ENCODE results near the gene TXNRD2. TPM values are rescaled to one million over a fixed set of nuclear protein-coding genes. Genes with fewer than 3 reads are reported as not detected.
A peak's percentile ranks its signal among the peaks of the same experiment; 100 is the strongest.

Gene TXNRD2
- total RNA-seq, 4 donors from 2014 or later = 8.4 to 33.2 (median 15.7) TPM

DNA sequence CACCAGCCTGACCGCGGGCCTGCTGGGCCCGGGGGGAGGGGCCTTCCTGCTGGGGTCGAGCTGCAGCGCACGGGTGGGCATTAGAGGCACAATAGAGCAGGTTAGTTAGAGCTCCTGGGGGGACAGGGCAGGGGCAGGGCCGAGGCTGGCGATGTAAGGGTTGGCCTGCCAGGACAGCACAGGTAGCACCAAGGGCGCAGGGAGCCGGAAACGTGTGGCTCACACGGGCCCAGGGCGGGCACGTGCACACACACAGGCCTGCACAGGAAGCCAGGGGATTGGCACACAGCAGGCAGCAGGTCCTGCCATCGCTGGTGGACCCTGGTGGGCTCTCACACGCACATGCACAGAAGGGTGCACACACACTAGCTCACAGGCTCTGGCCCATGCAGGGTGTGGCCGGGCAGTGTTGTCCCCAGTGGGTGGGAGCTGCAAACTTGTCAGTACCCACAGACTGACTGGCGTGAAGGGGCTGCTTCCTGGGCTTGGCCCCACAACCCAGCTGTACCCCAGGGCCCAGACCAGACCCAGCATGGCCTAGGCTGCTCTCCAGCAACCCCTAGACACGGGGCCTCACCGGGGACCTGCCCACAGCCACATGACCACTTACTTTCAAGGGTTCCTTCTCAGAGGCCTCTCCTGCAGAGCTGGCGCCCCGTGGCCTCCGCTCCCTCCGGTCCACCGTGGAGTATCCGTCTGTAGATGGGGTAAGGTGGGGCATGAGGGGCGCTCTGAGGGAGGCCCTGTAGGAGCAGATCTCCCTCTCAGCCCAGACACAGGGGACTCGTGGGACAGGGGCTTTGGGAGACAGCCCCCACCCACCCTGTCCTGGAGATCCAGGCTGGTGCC lies 29.9 kb upstream of the TXNRD2 start:
- H3K4me3 ChIP-seq = no peak overlapping the region
- no peak overlapping the region for H3K27ac ChIP-seq
- DNase-seq (ENCODE audit: low spot score in 2 of 2) = no peak
- peaks cover 60% of the 10 kb centered on the region for H3K36me3 ChIP-seq
- whole genome bisulfite sequencing = 76% methylated on average over 12 of the region's 28 CpGs
- peaks cover 19% of the 10 kb centered on the region for H3K4me1 ChIP-seq
- H3K27me3 ChIP-seq = no peaks in the 10 kb centered on the region
- H3K9me3 ChIP-seq = no peaks in the 10 kb centered on the region
- no peak for TF ChIP-seq POLR2A (IDR thresholded peaks at IDR 0.05)
- TF ChIP-seq, protein P1, sequence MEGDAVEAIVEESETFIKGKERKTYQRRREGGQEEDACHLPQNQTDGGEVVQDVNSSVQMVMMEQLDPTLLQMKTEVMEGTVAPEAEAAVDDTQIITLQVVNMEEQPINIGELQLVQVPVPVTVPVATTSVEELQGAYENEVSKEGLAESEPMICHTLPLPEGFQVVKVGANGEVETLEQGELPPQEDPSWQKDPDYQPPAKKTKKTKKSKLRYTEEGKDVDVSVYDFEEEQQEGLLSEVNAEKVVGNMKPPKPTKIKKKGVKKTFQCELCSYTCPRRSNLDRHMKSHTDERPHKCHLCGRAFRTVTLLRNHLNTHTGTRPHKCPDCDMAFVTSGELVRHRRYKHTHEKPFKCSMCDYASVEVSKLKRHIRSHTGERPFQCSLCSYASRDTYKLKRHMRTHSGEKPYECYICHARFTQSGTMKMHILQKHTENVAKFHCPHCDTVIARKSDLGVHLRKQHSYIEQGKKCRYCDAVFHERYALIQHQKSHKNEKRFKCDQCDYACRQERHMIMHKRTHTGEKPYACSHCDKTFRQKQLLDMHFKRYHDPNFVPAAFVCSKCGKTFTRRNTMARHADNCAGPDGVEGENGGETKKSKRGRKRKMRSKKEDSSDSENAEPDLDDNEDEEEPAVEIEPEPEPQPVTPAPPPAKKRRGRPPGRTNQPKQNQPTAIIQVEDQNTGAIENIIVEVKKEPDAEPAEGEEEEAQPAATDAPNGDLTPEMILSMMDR (IDR thresholded peaks at IDR 0.05) = no peak

DNA sequence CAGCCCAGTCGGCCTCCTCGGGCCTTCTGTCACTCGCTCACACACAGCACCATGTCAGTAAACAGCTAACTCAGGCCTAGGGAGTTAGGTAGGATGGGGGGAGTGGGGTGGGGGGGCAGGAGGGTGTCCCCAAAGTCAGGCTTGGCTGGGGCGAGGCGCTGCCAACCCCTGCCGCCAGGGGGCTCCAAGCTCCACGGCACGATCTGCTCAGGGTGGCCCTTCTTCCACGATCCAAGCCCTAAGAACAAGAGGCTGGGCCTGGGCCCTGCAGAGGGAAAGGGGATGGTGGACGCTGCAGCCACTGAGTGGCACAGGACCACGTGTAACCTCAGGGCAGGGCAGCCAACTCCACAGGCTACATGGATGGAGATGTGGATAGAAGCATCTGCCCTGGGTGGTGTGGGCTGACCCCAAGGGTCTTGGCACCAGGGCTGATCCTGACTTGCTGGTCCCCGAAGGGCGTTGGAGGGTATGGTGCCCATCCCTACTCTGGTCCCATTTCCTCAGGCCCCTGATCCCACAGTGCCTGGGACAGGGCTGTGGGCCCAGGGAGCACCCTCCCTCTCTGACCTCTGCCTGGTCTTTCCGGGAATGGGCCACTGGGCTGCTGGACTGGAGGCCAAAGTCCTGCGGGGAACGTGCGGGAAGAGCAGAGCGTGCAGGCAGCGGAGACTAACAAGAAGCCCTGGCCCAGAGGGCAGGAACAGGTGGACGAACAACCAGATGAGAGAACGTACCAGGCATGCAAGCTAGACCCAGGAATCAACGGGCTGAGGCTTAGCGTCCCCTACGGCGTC lies 29.1 kb upstream of the TXNRD2 start:
- no peaks in the 10 kb centered on the region for H3K27me3 ChIP-seq
- peaks cover 19% of the 10 kb centered on the region for H3K4me1 ChIP-seq
- no peak overlapping the region for H3K27ac ChIP-seq
- no peak for DNase-seq (ENCODE audit: low spot score in 2 of 2)
- H3K4me3 ChIP-seq = no peak overlapping the region
- no peaks in the 10 kb centered on the region for H3K9me3 ChIP-seq
- TF ChIP-seq, protein P1 (IDR thresholded peaks at IDR 0.05) = peak; percentile 73 to 96
- no peak for TF ChIP-seq POLR2A (IDR thresholded peaks at IDR 0.05)
- WGBS = 56% methylated on average over 23 of the region's 25 CpGs
- peaks cover 65% of the 10 kb centered on the region for H3K36me3 ChIP-seq

DNA sequence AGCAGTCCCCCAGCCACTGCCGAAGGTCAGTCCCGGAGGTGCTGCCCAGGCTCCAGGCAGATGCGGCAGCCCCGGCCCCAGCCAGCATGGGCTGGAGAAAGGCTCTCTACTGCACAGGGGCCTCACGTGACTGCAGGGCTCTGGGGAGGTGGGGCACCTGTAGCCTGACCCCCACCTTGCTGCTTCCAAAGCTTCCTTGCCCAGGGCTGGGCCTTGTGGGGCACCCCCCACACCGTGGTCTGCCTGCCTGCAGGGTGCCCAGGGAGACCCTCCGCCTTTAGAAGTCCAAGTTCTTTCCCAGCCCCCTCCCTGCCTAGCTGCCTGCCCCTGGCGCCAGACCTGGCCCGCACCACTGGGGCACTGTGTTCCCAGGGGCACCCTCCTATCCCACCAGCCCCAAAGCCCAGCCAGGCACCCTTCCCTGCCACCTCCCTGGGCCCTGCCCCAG lies 28.4 kb upstream of the TXNRD2 start:
- Histone ChIP-seq H3K4me1 (peaks cover 15% of the 10 kb centered on the region), H3K9me3 (no peaks in the 10 kb centered on the region), H3K27ac (no peak overlapping the region), H3K27me3 (no peaks in the 10 kb centered on the region), H3K4me3 (no peak overlapping the region), H3K36me3 (peaks cover 71% of the 10 kb centered on the region)
- 65% methylated on average over 9 of the region's 9 CpGs for WGBS
- no peak for TF ChIP-seq POLR2A (IDR thresholded peaks at IDR 0.05)
- TF ChIP-seq, protein P1 (IDR thresholded peaks at IDR 0.05) = no peak
- TF ChIP-seq POLR2AphosphoS5 (IDR thresholded peaks at IDR 0.05) = no peak
- TF ChIP-seq EP300 (IDR thresholded peaks at IDR 0.05) = no peak
- DNase-seq (ENCODE audit: low spot score in 2 of 2) = no peak

DNA sequence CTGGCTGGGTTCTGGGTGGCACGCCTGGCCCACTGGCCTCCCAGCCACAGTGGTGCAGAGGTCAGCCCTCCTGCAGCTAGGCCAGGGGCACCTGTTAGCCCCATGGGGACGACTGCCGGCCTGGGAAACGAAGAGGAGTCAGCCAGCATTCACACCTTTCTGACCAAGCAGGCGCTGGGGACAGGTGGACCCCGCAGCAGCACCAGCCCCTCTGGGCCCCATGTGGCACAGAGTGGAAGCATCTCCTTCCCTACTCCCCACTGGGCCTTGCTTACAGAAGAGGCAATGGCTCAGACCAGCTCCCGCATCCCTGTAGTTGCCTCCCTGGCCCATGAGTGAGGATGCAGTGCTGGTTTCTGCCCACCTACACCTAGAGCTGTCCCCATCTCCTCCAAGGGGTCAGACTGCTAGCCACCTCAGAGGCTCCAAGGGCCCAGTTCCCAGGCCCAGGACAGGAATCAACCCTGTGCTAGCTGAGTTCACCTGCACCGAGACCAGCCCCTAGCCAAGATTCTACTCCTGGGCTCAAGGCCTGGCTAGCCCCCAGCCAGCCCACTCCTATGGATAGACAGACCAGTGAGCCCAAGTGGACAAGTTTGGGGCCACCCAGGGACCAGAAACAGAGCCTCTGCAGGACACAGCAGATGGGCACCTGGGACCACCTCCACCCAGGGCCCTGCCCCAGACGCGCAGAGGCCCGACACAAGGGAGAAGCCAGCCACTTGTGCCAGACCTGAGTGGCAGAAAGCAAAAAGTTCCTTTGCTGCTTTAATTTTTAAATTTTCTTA lies 27.7 kb upstream of the TXNRD2 start:
- DNase-seq (ENCODE audit: low spot score in 2 of 2) = no peak
- Histone ChIP-seq H3K27me3 (no peaks in the 10 kb centered on the region), H3K27ac (no peak overlapping the region), H3K4me1 (peaks cover 11% of the 10 kb centered on the region), H3K9me3 (no peaks in the 10 kb centered on the region), H3K4me3 (no peak overlapping the region), H3K36me3 (peaks cover 78% of the 10 kb centered on the region)
- TF ChIP-seq EP300 (IDR thresholded peaks at IDR 0.05) = no peak
- WGBS = 77% methylated on average over 9 of the region's 11 CpGs

DNA sequence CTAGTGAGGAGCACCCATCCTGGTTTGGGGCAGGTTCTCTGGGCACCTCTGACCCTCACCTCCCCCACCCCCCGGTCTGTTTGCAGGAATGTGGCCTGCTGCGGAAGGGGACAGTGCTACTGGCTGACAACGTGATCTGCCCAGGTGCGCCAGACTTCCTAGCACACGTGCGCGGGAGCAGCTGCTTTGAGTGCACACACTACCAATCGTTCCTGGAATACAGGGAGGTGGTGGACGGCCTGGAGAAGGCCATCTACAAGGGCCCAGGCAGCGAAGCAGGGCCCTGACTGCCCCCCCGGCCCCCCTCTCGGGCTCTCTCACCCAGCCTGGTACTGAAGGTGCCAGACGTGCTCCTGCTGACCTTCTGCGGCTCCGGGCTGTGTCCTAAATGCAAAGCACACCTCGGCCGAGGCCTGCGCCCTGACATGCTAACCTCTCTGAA lies 26.9 kb upstream of the TXNRD2 start:
- TF ChIP-seq EP300 (IDR thresholded peaks at IDR 0.05) (no peak), POLR2AphosphoS5 (IDR thresholded peaks at IDR 0.05) (no peak), POLR2A (IDR thresholded peaks at IDR 0.05) (no peak)
- TF ChIP-seq, protein P1 (IDR thresholded peaks at IDR 0.05) = no peak
- Histone ChIP-seq H3K27ac (no peak overlapping the region), H3K4me3 (no peak overlapping the region), H3K36me3 (peaks cover 76% of the 10 kb centered on the region), H3K9me3 (no peaks in the 10 kb centered on the region), H3K27me3 (no peaks in the 10 kb centered on the region), H3K4me1 (peaks cover 18% of the 10 kb centered on the region)
- DNase-seq (ENCODE audit: low spot score in 2 of 2) = no peak
- 82% methylated on average over 17 of the region's 18 CpGs for WGBS
